Panc1 (cell line): Measurements from ENCODE around the gene PGM2. TPM values are rescaled to one million over a fixed set of nuclear protein-coding genes. Genes with fewer than 3 reads are reported as not detected.

Experiments
- ATAC-seq: fragments of 200-7000 bp; cut with Tn5 transposase; 2 replicates; pipeline ENCODE4 v1.9.1; 2020; ENCODE audit warnings: mild to moderate bottlenecking, moderate library complexity
- Bru-seq: library from RNA; stranded (reverse); fragments of 400-500 nt; gene quantifications from one replicate; lab custom pipeline; 2021; lab: Mats Ljungman, UMichigan
- BruChase-seq, 2 experiments: library from RNA; stranded (reverse); fragments of 400-500 nt; gene quantifications; one replicate each; lab custom pipeline; 2021; lab: Mats Ljungman, UMichigan
- BruUV-seq: library from RNA; stranded (reverse); fragments of 400-500 nt; replicated peaks from 2 replicates; lab custom pipeline; 2021; lab: Mats Ljungman, UMichigan
- CTCF ChIA-PET: fragments of 300-600 bp; sonication (Branson Sonifier 250); formaldehyde crosslinking; loops from one replicate; lab custom pipeline; 2022; ENCODE audit warnings: antibody characterized with exemption; lab: Charles Lee
- POLR2A ChIA-PET: fragments of 300-600 bp; sonication (Branson Sonifier 250); formaldehyde crosslinking; loops from one replicate; lab custom pipeline; 2022; ENCODE audit warnings: antibody characterized with exemption; lab: Charles Lee
- DNase-seq: peaks from one replicate; pipeline ENCODE4 v3.0.0-alpha.2; 2010; ENCODE audit warnings: low read depth, low spot score
- H3K27ac ChIP-seq: 2 replicates; pipeline ENCODE4 v1.5.1; 2011; ENCODE audit warnings: mild to moderate bottlenecking, low read length, inconsistent platforms
- H3K27me3 ChIP-seq: fragments of 200-500 bp; sonication (Bioruptor generic); 2 replicates; pipeline ENCODE4 v1.6.0; 2014; ENCODE audit warnings: low read length, inconsistent platforms; ENCODE audit not compliant: control insufficient read depth, insufficient read depth
- H3K36me3 ChIP-seq: fragments of 200-500 bp; sonication (Bioruptor generic); 2 replicates; pipeline ENCODE4 v1.5.1; 2014; ENCODE audit warnings: inconsistent platforms, mild to moderate bottlenecking, low read length, moderate library complexity; ENCODE audit not compliant: control insufficient read depth, insufficient read depth
- H3K4me1 ChIP-seq: 2 replicates; pipeline ENCODE4 v1.5.1; 2011; ENCODE audit warnings: inconsistent platforms, mild to moderate bottlenecking, low read length, moderate library complexity; ENCODE audit not compliant: control insufficient read depth, insufficient read depth
- H3K4me3 ChIP-seq, 2 experiments: 2 replicates each; pipeline ENCODE4 v1.5.1; 2011 to 2012; ENCODE audit warnings: low read depth in 2 of 2, low read length in 2 of 2, mild to moderate bottlenecking in 2 of 2, inconsistent platforms in 1 of 2, moderate library complexity in 1 of 2
- H3K9me3 ChIP-seq: fragments of 200-500 bp; sonication (Bioruptor generic); 2 replicates; pipeline ENCODE4 v1.5.1; 2014; ENCODE audit warnings: low read depth, mild to moderate bottlenecking, inconsistent platforms, low read length, moderate library complexity; ENCODE audit not compliant: control insufficient read depth, insufficient read depth
- POLR2AphosphoS5 ChIP-seq: IDR thresholded peaks from 2 replicates; pipeline ENCODE4 v1.6.1; 2012; ENCODE audit warnings: mild to moderate bottlenecking, low read depth, low read length, moderate library complexity
- SIN3A ChIP-seq: IDR thresholded peaks from 2 replicates; pipeline ENCODE4 v1.6.1; 2012; ENCODE audit warnings: low read depth, mild to moderate bottlenecking, low read length, moderate library complexity, borderline replicate concordance; ENCODE audit not compliant: insufficient read depth
- TCF7L2 ChIP-seq: IDR thresholded peaks from 2 replicates; pipeline ENCODE4 v1.6.1; 2011; ENCODE audit warnings: mild to moderate bottlenecking, low read depth, low read length, inconsistent platforms
- in situ Hi-C: cut with HindIII; loops from 2 replicates; pipeline ENCODE4 v1.10.0; 2016; ENCODE audit warnings: low sequenced_read_pairs, low pct_unique_long_range_greater_than_20kb
- intact Hi-C: fragments of 100-400 bp; cut with micrococcal nuclease; formaldehyde crosslinking; loops from one replicate; pipeline ENCODE4 v1.10.0; 2022; ENCODE audit not compliant: unreplicated experiment
- long read RNA-seq: library from polyadenylated mRNA; unstranded; transcript quantifications from one replicate; pipeline ENCODE4 v2.0.0, GENCODE V29; 2021; ENCODE audit not compliant: unreplicated experiment
- polyA plus RNA-seq: library from polyadenylated mRNA; unstranded; fragments of >200 nt; gene quantifications from one replicate; pipeline ENCODE4 v1.2.1, GENCODE V29; 2012; ENCODE audit warnings: missing spikeins; ENCODE audit not compliant: insufficient read length
- total RNA-seq: library from RNA; stranded (reverse); gene quantifications from one replicate; pipeline ENCODE4 v1.2.1, GENCODE V29; 2021; ENCODE audit not compliant: unreplicated experiment
- TF ChIP-seq, protein P1 (sequence below), 2 experiments: IDR thresholded peaks; 2 replicates each; pipeline ENCODE4 v1.6.1; 2011 to 2012; ENCODE audit warnings: low read depth in 2 of 2, control low read depth in 1 of 2, low read length in 1 of 2, mild to moderate bottlenecking in 1 of 2, moderate library complexity in 1 of 2; ENCODE audit not compliant: insufficient read depth in 1 of 2
- TF ChIP-seq, protein P2 (sequence below): fragments of 450-650 bp; IDR thresholded peaks from 2 replicates; pipeline ENCODE4 v1.5.1; 2017; ENCODE audit warnings: mild to moderate bottlenecking

The PGM2 gene
- total RNA-seq (15.4 TPM), Bru-seq, nascent RNA (percentile 47 among the genes with signal in this experiment), BruChase-seq, experiment 1, labeled RNA remaining after a 2-hour chase (percentile 47 among the genes with signal in this experiment), BruChase-seq, experiment 2, labeled RNA remaining after a 6-hour chase (percentile 55 among the genes with signal in this experiment)
- 6.6 TPM for polyA plus RNA-seq
- long read RNA-seq, transcript PGM2-201 (14 exons, 3,264 nt): major isoform, 19 of 26 reads
- long read RNA-seq, partial matches to known transcripts: 3 of 26 reads
- long read RNA-seq, other reads (novel, unspliced or antisense): 4 of 26 reads

DNA sequence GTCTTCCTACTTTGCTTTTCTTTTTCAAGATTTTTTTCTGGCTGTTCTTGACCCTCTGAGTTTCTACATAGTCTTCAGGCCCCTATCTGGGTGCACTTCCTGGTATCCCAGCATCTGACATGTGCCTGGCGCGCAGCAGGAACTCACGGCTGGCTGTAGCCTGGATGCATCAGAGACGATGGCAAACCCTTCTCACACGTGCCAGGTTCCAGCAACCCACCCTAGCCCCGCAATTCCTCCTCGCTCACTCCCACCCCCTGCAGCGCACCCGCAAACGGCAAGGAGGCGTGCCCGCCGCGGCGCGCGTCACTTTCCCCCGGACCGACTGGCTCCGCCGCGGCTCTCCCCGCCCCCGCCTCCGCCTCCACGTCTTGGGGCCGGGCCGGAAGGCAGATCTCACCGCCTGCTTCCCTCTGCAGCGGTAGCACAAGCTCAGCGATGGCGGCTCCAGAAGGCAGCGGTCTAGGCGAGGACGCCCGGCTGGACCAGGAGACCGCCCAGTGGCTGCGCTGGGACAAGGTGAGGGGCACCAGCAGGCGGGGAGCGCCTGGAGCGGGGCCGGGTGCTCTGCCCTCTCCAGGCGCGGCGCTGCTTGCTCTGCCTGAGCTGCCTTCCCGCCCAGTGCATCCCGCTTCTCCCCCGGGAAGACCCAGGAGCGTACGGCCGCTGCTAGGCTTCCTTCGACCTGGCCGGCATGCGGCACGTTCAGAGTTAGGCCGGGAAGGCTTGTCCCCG lies at the start of gene PGM2:
TSS of gene PGM2 (plus strand) at position 392 of the 735 bp plus-strand sequence. CDS start at position 439, 47 bp downstream.
- in situ Hi-C loops (no loop called here), intact Hi-C loops (no loop called here)
- Histone ChIP-seq H3K27ac (peak within 1 kb of the TSS; percentile 51), H3K36me3 (no peaks in the 10 kb centered on the region), H3K4me1 (peaks cover 3% of the 10 kb centered on the region; the same call in 1 of the 2 replicates), H3K27me3 (no peaks in the 10 kb centered on the region), H3K9me3 (no peaks in the 10 kb centered on the region), H3K4me3 (peak within 1 kb of the TSS; percentile 72 to 73)
- ATAC-seq: peak; percentile 98
- TF ChIP-seq TCF7L2: 0 out of 2 replicates have a peak, but pooled peaks have one; percentile 20
- TF ChIP-seq, protein P1, sequence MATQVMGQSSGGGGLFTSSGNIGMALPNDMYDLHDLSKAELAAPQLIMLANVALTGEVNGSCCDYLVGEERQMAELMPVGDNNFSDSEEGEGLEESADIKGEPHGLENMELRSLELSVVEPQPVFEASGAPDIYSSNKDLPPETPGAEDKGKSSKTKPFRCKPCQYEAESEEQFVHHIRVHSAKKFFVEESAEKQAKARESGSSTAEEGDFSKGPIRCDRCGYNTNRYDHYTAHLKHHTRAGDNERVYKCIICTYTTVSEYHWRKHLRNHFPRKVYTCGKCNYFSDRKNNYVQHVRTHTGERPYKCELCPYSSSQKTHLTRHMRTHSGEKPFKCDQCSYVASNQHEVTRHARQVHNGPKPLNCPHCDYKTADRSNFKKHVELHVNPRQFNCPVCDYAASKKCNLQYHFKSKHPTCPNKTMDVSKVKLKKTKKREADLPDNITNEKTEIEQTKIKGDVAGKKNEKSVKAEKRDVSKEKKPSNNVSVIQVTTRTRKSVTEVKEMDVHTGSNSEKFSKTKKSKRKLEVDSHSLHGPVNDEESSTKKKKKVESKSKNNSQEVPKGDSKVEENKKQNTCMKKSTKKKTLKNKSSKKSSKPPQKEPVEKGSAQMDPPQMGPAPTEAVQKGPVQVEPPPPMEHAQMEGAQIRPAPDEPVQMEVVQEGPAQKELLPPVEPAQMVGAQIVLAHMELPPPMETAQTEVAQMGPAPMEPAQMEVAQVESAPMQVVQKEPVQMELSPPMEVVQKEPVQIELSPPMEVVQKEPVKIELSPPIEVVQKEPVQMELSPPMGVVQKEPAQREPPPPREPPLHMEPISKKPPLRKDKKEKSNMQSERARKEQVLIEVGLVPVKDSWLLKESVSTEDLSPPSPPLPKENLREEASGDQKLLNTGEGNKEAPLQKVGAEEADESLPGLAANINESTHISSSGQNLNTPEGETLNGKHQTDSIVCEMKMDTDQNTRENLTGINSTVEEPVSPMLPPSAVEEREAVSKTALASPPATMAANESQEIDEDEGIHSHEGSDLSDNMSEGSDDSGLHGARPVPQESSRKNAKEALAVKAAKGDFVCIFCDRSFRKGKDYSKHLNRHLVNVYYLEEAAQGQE (IDR thresholded peaks at IDR 0.05; ENCODE audit: insufficient read depth in 1 of 2, low read depth in 2 of 2, low read length in 1 of 2): no peak
- DNase-seq: peak; percentile 41
- no TSS peak for BruUV-seq
- CTCF ChIA-PET: interaction anchor here (0.8 kb wide), 1 partner anchor 13 kb away, joined by 3 read pairs; no protein-coding TSS in a partner anchor
- POLR2A ChIA-PET: no interaction called here

DNA sequence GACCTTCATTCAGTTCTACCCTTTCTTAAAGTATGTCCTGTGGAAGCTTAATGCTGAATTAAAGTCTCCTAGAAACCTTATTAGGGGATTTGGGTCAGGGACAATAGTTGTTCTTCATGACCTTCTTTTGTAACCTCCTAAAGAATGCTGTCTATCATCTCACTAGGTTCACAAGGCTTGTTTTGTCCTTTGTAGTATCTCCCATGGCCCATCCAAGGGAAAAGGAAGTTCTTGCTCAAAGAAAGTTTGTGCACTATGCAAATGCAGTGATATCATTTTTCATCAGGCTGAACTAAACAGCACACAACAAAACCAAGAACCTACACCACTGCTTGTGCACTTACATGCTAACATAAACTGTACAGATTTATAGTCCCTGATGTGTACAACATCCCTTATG lies 46.6 kb upstream of the PGM2 start:
- no peak for TF ChIP-seq SIN3A
- TF ChIP-seq, protein P1 (IDR thresholded peaks at IDR 0.05; ENCODE audit: insufficient read depth in 1 of 2, low read depth in 2 of 2, low read length in 1 of 2): no peak
- TF ChIP-seq, protein P2, sequence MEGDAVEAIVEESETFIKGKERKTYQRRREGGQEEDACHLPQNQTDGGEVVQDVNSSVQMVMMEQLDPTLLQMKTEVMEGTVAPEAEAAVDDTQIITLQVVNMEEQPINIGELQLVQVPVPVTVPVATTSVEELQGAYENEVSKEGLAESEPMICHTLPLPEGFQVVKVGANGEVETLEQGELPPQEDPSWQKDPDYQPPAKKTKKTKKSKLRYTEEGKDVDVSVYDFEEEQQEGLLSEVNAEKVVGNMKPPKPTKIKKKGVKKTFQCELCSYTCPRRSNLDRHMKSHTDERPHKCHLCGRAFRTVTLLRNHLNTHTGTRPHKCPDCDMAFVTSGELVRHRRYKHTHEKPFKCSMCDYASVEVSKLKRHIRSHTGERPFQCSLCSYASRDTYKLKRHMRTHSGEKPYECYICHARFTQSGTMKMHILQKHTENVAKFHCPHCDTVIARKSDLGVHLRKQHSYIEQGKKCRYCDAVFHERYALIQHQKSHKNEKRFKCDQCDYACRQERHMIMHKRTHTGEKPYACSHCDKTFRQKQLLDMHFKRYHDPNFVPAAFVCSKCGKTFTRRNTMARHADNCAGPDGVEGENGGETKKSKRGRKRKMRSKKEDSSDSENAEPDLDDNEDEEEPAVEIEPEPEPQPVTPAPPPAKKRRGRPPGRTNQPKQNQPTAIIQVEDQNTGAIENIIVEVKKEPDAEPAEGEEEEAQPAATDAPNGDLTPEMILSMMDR: no peak
- no peak for TF ChIP-seq TCF7L2
- TF ChIP-seq POLR2AphosphoS5: no peak
- POLR2A ChIA-PET: no interaction called here

More for the DNA sequence above, 46.6 kb upstream of the PGM2 start:
- Histone ChIP-seq H3K4me1 (no peaks in the 10 kb centered on the region), H3K27ac (no peak overlapping the region), H3K27me3 (no peaks in the 10 kb centered on the region), H3K36me3 (no peaks in the 10 kb centered on the region), H3K9me3 (no peaks in the 10 kb centered on the region), H3K4me3 (no peak overlapping the region)
- ATAC-seq (no peak), DNase-seq (no peak)
- CTCF ChIA-PET: no interaction called here
- intact Hi-C loops (no loop called here), in situ Hi-C loops (no loop called here)
- no TSS peak for BruUV-seq
